Cortex of kidney (tissue), 1 donor: Measurements from ENCODE around the gene CSNK1A1L.

ENCODE experiments used
- DNase-seq: peaks from one replicate; lab custom pipeline; 2025; lab: John Stamatoyannopoulos, UW

Gene CSNK1A1L

GRCh38 chr13:37105251-37105714 lies at the start of gene CSNK1A1L:
TSS of gene CSNK1A1L (minus strand) at chr13:37105664. CDS start at chr13:37105256, 408 bp downstream.
- DNase-seq, result no peak

GRCh38 chr13:37149380-37149779 lies 43.9 kb upstream of the CSNK1A1L start:
- DNase-seq, result no peak

GRCh38 chr13:37148501-37148900 lies 43.0 kb upstream of the CSNK1A1L start:
- DNase-seq, result no peak

- DNase-seq, result no peak
These were observed 39.2 kb upstream of the CSNK1A1L start for GRCh38 chr13:37144661-37145060.

- DNase-seq, result no peak
These were observed 38.4 kb upstream of the CSNK1A1L start for GRCh38 chr13:37143911-37144310.

DNA sequence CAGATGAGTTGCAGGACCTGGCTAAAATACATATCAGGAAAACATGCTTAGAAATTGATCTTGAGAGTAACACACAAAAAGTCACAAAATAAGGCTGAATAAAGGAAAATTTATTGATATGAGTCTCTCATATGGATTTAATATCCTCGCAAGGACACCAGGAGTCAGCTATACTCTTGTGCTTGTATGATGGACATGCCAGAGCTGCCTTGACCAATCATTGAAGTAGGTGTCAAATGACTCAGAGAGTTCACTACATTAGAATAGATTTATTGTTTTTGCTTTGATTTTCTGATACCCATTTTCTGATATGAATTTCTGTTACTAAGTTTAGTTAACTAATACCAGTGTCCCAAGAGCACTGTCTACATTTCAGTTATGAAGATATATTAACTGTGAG lies 37.4 kb upstream of the CSNK1A1L start:
- no peak for DNase-seq

DNA sequence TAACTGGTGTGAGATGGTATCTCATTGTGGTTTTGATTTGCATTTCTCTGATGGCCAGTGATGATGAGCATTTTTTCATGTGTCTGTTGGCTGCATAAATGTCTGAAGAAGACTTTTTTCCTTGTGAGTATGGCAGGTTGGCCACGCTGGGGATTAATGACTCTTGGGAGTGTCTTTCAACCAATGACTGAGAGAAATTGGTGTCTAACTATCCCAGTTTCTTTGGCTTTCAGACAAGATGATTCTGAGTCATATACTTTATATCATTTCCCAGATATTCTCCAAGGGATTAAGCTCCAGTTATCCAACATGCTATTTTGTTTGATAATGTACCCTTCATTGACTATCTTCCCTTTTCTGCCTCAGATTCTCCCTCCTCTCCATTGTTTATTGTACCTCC lies 35.5 kb upstream of the CSNK1A1L start:
- no peak for DNase-seq

GRCh38 chr13:37139356-37139755 lies 33.9 kb upstream of the CSNK1A1L start:
- DNase-seq, result no peak

DNA sequence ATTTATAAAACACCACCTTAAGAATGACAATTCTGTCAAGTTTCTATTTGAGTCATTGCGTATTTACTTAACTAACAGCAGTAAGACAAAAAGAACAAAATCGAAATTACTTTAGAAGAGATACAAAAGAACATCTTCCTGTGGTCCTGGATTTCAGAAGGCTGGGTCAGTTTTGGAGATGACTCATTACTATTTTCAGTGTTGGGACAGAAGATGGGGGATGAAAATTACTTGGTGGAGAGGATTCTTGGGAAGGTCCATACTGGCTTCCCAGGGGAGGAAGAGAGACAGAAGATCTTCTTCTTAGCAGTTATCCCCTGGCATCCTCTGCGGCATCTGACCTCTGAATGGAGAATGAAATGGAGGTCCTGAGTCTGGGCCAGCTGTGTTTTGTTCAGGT lies 33.5 kb upstream of the CSNK1A1L start:
- no peak for DNase-seq

DNA sequence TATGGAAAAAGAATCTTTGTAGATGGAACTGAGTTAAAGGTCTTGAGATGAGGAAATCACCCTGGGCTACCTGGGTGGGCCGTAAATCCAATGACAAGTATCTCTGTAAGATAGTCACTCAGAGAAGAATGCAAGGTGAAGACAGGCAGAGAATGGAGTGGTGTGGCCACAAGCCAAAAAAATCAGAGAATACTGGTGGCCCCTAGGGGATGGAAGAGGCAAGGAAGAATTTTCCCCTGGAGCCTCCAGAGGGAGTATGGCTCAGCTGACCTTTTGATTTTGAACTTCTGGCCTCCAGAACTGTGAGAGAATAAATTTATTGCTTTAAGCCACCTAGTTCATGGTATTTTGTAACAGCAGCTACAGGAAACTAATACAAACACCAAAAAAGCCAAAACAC lies 32.7 kb upstream of the CSNK1A1L start:
- DNase-seq, result no peak

DNA sequence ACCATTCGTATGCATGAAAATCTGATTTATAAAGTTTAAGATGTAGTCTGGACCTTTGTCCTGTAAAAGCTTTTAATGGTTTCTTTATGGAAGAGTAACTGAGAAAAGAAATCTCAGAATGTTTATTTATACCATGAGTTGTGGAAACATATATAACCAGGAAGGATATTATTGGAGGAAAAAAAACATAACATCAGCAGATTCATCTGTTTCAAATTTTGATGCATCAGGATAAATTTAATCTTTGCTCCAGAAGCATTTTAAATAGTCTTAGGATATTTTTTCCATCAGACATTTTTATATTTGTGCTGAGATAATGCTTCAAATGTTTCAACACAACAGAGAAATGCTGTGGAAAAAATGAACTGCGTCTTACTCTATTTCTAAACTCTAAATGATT lies 31.2 kb upstream of the CSNK1A1L start:
- no peak for DNase-seq

GRCh38 chr13:37136187-37136586 lies 30.7 kb upstream of the CSNK1A1L start:
- DNase-seq, result no peak

- DNase-seq, result no peak
These were observed 29.1 kb upstream of the CSNK1A1L start for GRCh38 chr13:37134411-37135041.

DNA sequence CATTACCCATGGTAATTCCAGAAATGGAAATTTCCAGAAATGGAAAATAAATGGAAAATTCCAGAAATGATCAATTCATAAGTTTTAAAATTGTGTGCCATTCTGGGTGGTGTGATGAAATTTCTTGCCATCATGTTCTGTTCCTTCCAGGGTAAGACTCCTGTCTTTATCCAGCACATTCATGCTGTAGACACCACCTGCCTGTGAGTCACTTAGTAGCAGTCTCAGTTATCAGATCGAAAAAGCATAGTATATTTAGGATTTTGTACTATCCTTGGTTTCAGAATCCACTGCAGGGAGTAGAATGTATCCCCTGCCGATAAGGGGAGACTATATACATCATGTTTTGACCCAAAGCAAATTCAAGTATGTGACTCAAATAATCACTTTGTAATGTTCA lies 26.7 kb upstream of the CSNK1A1L start:
- no peak for DNase-seq

- DNase-seq, result no peak
These were observed 25.6 kb upstream of the CSNK1A1L start for GRCh38 chr13:37131092-37131491.

DNA sequence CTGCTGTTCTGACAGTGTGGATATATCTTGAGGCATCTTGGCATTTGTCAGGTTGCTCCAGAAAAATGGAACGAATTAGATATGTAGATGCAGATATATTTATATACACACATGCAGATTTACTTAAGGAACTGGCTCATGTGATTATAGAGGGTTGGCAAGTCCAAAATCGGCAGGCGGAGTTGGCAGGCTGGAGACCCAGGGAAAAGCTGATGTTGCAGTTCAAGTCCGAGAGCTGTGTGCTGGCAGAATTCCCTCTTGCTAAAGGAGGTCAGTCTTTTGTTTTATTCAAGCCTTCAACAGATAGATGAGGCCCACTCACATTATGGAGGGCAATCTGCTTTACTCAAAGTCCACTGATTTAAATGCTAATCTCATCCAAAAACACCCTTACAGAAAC lies 24.4 kb upstream of the CSNK1A1L start:
- DNase-seq, result no peak

DNA sequence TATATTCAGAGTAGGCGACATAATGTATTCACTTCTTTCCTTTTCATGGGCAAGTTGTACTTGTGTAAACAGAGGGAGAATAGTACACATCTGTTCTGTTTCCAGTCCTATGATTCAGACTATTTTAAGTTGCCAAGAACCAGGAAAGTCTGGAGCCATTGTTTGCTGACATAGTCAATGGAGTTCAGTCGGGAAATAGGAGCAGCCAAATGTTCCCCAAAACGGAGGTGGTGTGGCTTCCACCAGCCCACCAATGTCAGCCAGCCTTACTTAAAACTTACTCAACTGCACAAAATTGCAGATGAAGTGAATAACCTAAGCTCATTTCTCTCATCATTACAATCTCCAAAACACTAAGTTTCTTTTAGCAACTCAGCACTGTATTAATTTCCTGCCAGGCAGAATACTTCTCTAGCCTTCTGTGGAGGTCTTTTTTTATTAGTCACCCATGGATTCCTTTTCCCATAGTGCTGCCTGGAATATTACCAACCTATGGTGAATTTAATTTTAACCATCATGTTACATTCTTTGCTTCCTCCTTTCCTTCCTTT lies 22.3 kb upstream of the CSNK1A1L start:
- DNase-seq, result no peak

DNA sequence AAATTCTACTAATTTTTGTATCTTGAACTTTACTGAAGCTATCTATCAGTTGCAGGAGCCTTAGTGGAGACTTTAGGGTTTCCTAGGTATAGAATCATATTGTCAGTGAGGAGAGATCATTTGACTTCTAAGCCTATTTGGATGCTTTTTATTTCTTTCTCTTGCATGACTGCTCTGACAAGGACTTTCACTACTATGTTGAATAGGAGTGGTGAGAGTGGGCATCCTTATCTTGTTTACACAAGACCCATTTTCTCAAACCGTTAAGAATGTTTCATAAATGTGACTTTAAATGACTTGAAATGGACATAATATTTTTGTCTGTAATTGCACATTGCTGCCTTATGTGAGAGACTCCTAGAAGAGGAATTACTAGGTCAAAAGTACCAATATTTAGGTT lies 17.9 kb upstream of the CSNK1A1L start:
- DNase-seq, result no peak

GRCh38 chr13:37118016-37118415 lies 12.6 kb upstream of the CSNK1A1L start:
- DNase-seq, result no peak

DNA sequence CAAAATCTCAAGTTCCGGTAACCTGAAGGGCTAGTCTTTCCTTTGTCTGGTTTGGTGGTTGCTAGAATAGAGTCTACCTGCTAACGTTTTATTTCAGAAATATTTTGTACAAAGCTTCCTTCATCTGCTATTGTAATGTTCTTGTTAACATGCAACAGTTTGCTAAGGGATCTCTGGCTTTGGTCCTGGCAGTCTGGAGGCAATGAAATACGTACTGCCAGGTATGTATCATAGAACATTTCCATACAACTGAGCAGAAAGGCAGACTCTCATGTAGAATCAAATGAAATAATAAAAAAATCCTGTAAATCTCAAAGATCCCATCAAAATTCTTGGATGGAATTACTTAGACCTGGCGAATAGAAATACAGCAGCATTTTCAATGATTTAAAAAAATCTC lies 8.8 kb upstream of the CSNK1A1L start:
- no peak for DNase-seq

- no peak for DNase-seq
These were observed 8.1 kb upstream of the CSNK1A1L start for GRCh38 chr13:37113534-37113933.

DNA sequence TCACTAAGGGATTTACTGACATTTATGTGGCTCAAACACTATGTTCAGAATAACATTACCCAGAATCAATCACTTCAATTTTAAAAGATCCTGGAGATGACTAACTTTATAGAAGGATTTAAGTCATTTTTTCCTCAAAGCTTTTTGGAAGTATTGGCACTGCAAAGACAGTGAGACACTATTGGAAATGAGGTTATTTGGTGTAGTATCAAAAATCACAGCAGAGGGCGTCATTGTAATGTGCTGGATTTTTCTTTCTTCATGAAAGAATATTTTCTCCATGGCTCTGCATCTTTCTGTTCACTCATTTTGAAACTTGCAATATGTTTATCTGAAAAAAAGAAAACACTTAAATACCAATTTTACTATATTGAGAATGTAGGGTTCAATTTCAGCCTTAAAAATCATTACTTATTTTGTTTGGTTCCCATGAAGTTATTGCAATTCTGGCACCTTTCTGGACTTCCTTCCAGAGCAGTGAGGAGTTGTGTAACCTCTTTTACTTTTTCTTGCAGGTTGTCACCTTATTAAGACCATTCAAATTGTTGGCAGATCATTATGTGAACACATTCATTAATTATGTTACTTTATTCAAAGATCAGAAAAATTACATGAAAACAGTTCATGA lies 3.7 kb upstream of the CSNK1A1L start:
- no peak for DNase-seq

- no peak for DNase-seq
These were observed 2.4 kb upstream of the CSNK1A1L start for GRCh38 chr13:37107868-37108267.

GRCh38 chr13:37107456-37107855 lies 2.0 kb upstream of the CSNK1A1L start:
- DNase-seq, result no peak
